GM19328 (cell line): ENCODE data around the gene RAB26.

ENCODE experiments used
- ATAC-seq: cut with Tn5 transposase; IDR thresholded peaks from one replicate; pipeline ENCODE4 v1.9.1; 2021; ENCODE audit warnings: mild to moderate bottlenecking, moderate library complexity; ENCODE audit not compliant: unreplicated experiment

The RAB26 gene

DNA sequence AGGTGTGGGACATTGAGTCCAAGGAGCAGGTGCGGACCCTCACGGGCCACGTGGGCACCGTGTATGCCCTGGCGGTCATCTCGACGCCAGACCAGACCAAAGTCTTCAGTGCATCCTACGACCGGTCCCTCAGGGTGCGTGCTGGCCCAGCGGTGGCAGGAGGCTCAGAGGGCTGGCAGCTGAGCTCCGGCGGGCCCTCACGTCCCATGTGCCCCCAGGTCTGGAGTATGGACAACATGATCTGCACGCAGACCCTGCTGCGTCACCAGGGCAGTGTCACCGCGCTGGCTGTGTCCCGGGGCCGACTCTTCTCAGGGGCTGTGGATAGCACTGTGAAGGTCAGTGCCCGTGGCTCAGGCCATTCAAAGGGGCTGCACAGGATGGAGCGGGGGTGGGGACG, 27.6 kb downstream of the RAB26 start:
- ATAC-seq: no peak

DNA sequence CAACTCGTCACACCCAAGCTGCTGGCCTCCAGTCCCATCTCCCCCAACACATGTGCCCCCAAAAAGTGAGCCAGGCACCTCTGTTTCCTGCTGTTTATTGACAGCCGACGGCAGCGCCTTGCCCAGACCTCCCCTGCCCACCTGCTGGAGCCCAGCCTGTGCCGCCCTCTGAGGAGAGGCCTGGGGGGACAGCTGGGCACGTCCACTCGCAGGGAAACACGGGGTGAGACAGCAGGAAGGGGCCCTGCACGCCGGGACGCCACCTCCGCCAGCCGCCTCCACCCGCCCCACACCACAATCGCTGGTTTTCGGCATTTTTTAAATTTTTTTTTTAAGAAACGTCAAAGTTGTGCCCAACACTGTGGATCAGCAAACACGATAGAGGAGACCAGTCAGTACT, 28.7 kb downstream of the RAB26 start:
- ATAC-seq: no peak

DNA sequence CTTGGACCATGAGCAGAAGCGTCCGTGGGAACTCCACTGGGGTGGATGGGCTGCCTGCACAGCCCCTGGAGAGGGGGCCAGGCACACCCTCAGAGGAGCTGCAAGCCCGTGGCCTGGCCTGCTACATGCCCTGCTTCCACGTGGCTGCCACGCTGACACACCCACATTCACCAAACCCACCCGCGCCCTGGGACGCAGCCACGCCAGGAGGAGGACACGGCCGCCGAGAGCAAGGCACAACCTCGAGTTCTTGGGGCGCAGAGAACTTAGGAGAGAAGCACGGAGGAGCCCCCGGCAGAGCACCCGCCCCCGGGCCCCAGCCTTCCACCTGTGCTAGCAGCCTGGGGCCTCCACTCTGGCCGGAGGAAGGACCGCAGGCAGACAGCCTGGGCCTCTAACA, 29.1 kb downstream of the RAB26 start:
- ATAC-seq: no peak

DNA sequence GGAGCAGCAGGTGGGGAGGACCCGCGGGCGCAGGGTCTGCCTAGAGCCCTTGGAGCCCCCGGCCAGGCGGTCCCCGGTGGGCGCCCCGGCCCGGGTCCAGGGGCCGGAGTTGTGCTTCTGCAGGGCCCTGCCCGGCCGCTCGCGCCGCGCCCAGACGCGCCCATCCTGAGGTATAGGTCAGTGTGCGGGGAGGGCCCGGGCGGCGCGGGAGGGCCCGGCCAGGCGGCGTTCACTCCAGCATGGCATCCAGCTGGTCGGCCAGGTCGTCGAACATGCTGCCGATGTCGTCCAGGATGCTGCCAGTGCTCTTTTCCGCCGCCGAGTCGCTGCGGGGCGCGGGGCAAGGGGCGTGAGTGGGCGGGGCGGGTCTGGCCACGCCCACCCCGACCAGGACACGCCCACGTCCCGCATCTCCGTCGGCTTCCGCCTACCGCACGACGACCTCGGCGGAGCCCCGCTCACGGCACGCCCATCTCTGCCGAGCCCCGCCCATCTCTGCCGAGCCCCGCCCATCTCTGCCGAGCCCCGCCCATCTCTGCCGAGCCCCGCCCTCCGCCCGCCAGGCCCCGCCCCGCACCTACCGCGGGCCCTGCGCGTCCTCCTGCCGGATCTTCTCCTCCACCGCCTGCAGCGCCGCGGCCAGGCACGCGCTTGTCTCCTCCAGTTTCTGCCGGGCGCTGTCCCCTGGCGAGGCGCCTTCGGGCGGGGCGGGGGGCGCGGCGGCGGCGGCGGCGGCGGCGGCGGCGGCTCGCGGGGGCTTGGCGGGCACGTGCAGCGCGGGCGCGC, 30.1 kb downstream of the RAB26 start:
- ATAC-seq: no peak

DNA sequence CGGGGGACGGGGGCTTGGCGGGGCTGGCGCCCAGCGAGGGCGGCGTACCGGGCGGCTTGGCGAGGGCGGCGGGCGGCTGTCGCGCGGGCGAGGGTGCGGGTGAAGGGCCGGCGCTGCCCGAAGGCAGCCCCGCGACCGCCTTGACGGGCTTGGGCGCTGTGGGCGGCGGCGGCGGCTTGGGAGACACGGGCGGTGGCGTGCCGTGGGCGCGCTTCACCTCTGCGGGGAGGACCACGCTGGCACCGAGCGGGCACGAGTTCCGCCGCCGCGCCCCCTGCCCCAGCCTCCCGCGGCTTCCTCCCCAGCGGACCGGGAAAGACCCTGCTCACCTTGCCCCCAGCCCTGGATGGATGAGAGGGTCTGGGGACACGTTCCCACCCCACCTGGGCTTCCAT, 30.7 kb downstream of the RAB26 start:
- ATAC-seq: no peak

DNA sequence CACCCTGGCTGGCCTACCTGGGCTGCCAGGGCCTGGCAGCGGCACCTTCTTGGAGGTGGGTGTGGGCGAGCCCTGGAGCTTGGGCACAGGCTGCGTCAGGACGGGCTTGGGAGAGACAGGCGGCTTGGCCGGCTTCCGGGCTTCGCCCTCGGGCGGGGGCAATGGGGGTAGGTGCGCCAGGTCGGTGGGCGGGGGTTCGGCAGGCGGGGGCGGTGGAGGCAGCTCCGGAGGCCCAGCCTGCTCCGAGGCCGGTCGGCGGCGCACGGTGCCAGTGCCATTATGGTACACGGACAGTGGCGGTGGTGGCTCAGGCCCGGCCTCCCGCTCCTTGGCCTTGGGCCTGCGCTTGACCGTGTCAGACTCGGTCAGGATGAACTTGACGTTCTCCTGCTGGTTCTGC, 31.2 kb downstream of the RAB26 start:
- no peak for ATAC-seq

DNA sequence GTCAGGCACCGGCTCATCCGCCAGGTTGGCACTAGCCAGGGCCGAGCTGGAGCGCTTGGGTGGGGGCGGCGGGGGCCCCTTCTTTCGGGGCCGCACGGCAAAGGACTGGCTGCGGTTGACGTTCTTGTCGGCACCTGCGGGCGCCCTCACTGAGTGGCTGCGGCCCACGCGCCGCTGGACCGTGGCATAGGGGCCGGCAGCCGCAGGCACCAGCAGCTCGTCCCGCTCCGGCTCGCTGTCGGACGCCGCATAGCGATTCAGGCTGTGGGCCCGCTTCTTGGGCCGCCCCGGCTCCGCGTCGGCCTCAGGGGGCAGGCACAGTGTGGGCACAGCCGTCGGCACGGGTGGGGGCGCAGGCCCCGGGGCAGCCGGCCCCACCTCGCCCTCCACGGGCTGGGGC, 32.0 kb downstream of the RAB26 start:
- ATAC-seq: no peak

DNA sequence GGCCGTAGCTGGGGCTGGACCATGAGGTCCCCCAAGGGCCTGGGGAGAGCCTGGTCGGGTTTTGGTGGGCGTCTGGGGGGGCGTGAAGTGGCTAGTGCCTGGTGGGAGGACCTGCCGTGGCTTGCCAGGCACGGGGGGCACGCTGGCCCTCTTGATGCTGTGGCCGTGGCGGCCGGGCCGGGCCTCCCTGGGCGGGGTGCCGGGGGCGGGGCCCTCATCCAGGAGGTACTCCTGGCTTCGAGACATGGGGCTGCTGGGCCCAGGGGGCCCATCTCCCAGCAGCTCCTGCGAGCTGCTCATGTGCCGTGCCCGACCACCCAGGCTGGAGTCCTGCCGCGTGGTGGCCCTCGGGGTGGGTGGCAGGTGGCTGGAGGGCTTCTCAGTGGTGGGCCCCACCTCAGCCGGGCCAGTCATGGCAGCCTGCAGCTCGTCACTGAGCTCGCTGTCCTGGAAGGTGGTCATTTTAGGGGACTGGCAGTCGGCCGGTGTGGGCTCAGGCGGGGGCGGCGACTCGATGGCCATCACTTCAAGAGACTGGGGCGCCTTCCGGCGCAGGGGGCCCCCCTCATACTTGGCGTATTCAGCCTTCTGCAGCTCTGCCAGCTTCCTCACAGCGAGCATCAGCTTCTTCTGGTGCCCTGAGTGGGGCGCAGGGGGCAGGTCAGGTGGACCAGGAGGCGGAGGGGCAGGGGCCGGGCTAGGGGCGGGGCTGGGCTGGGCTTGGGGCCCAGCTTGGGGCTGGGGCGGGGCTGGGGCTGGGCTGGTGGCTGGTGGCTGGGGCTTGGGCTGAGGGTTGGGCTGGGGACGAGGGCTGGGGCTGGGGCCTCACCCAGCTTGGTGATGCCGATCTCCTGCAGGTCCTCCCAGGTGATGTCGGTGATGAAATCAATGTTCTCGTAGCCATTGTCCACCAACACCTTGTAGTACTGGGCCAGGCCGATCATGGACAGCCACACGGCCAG, 32.8 kb downstream of the RAB26 start:
- no peak for ATAC-seq

DNA sequence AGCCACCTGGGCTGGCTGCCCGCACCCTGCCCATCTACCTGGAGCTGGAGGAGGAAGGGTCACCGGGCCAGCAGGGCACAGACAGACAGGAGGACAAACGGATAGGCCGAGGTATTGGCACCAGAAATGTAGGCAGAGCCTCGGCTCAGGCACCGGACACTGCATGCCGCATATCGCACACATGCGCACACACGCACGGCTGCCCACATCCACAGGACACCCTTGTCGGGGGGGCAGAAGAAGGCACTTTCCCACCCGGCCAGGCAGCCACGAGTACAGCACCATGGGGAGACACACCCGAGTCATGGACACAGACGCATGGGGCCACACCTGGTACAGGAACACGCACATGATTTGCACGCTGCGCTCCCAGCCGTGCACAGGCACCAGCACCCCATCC, 33.5 kb downstream of the RAB26 start:
- no peak for ATAC-seq

DNA sequence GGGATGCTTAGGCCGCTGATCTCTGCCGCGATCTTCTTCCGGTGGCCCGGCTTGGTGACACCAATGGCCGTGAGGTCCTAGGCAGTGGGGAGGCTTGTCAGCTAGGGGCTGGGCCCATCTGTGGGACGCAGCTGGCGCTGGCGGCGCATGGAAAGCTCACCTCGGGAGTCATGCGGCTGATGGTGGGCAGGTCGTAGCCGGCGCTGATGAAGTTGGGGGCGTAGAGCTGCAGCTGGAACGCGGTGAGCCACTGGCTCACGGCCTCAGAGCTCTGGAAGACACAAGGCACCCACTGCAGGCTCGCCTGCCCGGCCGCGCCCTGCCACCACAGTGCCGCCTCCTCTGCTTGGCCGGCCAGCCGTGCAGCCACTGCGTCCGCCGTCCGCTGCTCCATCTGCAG, 35.2 kb downstream of the RAB26 start:
- no peak for ATAC-seq

DNA sequence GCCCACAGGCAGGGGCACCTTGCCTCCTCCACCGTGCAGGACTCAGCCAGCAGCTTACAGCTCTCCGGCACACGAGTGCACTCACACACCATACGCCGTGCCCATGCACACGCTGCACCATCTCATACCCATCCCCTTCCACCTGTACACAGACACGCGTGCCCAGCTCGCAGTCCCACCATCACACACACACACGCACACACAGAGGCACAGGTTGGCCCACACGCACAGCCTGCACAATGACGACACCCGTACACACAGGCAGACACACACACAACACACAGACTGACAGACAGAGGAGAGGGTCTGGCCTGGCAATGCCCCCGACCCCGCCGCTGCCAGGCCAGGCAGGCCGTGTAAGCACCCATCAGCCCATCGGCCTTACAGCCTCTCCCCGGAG, 35.9 kb downstream of the RAB26 start:
- no peak for ATAC-seq

DNA sequence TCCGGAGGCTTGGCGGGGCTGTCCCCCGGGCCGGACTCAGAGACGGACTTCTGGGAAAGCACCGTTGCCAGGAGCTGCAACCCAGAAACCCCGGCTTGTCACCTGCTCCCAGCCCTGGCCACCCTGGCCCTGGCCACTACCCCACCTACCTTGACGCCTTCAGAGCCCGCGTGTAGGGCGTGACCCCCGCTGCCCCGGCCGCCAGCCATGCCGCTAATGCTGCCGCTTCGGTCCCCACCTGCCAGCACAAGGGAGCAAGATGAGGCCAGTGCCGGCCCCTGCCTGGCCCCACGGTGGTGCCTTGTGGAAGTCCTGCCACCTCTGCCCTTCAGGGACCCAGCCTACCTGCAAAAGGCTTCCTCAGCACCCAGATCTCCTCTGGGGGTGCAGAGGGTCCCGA, 36.5 kb downstream of the RAB26 start:
- no peak for ATAC-seq

DNA sequence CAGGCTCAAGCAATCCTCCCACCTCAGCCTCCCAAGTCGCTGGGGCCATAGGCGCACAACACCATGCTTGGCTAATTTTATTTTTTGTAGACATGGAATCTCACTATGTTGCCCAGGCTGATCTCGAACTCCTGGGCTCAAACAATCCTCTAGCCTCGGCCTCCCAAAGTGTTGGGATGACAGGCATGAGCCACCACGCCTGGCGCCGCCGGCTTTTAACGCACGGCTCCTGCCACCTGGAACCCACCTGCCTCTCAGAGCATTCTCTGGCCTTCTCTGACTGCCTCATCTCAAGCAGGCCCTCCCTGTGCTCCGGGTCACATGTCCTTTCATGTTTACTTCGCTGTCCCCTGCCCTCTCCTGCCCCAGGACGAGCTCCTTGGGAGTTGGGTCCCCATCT, 37.6 kb downstream of the RAB26 start:
- ATAC-seq: no peak

DNA sequence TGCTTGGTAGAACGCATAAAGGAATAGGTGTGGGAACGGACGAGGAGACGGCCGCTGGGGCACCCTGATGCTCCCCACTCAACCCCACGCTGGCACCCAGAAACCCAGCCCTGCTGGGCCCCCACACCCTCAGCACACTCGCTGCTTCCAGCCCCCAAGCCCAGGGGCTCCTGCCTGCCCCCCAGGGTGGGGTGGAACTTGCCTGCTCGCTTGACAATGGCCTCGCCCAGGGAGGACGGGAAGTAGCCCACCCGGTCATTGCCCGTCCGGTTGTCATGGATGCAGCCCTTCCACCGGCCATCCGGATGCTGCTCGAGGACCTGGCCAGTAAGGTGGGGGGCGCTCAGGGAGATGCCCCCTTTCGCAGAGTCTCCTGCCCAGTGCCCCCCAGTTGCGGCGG, 38.1 kb downstream of the RAB26 start:
- no peak for ATAC-seq

DNA sequence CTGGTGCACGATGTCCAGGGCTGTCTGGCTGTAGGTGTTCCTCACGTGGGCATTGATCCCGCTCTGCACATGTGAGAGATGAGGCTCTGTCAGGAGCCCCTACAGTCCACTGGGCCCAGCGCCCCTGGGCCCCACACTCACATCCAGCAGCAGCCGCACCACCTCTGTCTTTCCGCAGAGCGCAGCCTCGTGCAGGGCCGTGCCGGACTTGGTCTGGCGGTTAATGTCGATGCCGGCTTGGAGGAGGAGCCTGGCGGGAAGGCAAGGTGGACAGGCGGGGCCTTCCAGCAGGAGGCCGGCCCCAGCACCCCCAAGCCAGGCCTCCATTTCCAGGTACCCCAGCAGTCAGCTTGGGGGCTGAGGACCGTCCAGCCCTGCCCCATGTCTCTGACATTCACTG, 38.8 kb downstream of the RAB26 start:
- ATAC-seq: no peak

DNA sequence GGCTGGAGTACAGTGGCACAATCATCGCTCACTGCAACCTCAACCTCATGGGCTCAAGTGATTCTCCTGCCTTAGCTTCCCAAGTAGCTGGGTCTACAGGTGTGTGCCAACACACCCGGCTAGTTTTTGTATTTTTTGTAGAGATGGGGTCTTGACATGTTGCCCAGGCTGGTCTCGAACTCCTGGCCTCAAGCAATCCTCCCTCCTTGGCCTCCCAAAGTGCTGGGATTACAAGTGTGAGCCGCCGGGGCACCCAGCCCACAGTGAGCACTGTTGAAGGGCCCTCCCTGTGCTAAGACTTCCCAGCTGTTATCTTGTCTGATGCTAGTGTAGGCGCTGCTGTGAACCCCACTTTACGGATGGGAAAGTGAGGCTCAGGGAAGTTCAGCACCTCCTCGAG, 40.0 kb downstream of the RAB26 start:
- no peak for ATAC-seq

DNA sequence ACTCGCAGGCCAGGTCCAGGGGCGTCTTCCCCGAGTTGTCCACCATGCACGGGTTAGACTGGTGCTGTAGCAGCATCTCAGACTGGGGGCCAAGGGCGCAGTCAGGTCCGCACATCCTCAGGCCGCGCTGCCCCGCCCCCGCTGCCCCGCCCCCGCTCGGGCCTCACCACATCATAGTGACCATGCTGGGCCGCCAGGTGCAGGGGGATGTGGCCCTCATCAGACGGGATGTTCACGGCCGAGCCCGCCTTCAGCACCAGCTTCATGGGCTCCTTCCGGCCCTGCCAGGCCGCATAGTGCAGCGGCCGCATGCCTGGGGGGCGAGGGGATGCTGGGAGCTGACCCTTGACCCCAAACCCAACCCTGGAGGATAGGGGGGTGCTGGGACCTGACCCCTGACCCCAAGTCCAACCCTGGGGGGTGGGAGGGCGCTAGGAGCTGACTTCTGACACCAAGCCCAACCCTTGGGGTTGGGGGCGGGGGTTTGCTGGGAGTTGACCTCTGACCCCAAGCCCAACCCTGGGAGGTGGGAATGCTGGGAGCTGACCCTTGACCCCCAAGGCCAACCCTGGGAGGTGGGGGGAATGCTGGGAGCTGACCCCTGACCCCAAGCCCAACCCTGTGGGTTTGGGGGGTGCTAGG, 40.9 kb downstream of the RAB26 start:
- ATAC-seq: no peak

DNA sequence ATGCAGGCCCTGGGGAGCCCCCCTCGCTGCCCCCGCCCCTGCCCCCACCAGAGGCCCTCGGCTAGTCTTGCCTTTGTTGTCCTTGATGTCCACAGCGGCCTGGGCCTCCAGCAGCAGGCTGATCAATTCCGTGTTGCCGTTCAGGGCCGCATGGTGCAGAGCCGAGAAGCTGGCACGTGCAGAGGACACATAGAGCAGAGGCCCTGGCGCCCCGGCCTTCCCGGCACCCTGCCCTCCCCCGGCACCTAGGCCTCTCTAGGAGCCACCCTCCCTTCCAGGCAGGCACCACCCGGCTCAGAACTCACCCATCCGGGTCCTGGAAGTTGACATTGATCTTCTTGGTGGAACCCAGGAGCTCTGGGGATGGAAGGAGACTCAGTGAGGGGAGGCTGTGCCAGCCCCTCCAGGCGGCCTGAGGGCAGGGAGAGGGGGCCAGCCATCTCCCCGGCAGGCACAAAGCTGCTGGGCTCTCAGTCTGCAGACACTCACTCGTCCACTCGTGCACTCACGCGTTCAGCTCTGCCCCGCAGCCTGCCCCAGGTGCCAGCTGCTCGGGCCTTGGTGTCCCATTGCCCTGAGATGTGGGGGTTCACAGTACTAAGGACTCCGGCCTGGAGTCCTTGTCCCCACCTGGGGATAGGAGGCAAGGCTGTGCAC, 41.7 kb downstream of the RAB26 start:
- ATAC-seq: no peak

DNA sequence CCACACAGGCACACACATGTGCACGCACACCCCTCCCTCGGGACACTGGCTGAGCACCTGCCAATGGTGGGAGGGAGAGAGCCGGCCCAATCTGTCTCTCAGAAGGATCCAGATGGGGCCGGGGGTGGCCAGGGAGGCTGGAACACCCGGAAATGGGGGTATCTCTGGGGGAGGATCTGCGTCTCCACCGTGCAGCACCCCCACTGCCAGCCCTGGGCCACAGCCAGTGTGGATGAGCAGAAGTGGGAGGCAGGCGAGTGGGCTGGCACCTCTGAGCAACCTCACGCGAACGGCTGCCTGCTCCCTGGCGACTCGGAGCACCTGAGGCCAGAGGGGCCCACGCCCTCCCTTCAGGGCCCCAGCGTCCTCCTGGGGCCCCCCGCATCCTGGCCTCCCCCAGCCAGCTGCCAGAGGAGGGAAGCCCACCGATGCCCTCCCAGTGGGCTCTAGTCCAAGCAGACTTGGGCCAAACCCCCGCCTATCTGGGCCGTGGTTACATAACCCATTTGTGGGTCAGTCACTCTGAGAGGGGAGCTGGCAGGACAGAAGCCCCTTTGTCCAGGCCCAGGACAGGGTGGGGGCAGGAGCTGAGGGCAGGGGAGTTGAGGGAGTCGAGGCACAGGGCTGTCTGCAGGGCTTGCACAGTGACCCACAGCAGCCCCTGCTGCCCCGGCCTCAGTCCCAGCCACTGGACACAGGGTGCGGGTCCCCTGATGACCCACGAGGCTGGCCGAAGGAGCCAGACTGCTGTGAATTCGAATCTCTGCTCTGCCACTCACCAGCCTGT, 42.4 kb downstream of the RAB26 start:
- no peak for ATAC-seq

DNA sequence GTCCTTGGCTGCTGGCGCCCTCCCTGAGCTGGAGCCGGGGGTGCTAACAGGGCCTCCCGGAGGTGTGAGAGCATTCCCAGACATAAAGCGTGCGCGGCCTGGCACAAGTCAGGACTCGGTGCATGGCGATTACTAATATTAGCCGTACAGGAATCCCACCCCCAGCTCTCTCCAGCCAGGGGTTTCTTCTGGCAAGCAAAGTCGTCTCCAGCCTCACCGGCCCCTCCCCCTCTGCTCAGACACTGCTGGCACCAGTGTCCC, 43.0 kb downstream of the RAB26 start:
- ATAC-seq: no peak
